SU-DHL-6 (cell line): ENCODE data around the gene OR6K3.

Source experiments
- H2AFZ ChIP-seq: fragments of 200-600 bp; sonication (generic); 2 replicates; pipeline ENCODE4 v1.6.1; 2014; ENCODE audit warnings: low read depth, mild to moderate bottlenecking, moderate library complexity, mixed read lengths, antibody characterized with exemption, low read length; ENCODE audit not compliant: severe bottlenecking
- H3F3A ChIP-seq: fragments of 200-600 bp; shearing (Covaris generic); 2 replicates; pipeline ENCODE4 v1.6.0; 2016; ENCODE audit warnings: antibody characterized with exemption, mild to moderate bottlenecking; ENCODE audit not compliant: insufficient read depth
- H3K27ac ChIP-seq: fragments of 200-600 bp; sonication (generic); 2 replicates; pipeline ENCODE4 v1.5.1; 2016; ENCODE audit warnings: low read depth, mild to moderate bottlenecking, low read length, moderate library complexity, mixed read lengths
- H3K27me3 ChIP-seq: fragments of 200-600 bp; sonication (generic), shearing (Covaris generic); 2 replicates; pipeline ENCODE4 v1.6.0; 2014; ENCODE audit warnings: mild to moderate bottlenecking, low read length
- H3K36me3 ChIP-seq: fragments of 200-600 bp; sonication (generic); 2 replicates; pipeline ENCODE4 v1.6.1; 2014; ENCODE audit warnings: mild to moderate bottlenecking, low read length, mixed read lengths
- H3K4me2 ChIP-seq: fragments of 300-600, 200-600 bp; shearing (Covaris generic), sonication (generic); 2 replicates; pipeline ENCODE4 v1.6.0; 2014; ENCODE audit warnings: low read length, low read depth, mild to moderate bottlenecking; ENCODE audit not compliant: poor library complexity, severe bottlenecking
- H3K4me3 ChIP-seq: fragments of 200-600 bp; sonication (generic); 2 replicates; pipeline ENCODE4 v1.5.1; 2014; ENCODE audit warnings: antibody characterized with exemption, low read length, mild to moderate bottlenecking, mixed read lengths; ENCODE audit not compliant: insufficient read depth, poor library complexity, severe bottlenecking
- H3K79me2 ChIP-seq: fragments of 200-600 bp; sonication (generic); 2 replicates; pipeline ENCODE4 v1.6.1; 2014; ENCODE audit warnings: mild to moderate bottlenecking, low read length, moderate library complexity; ENCODE audit not compliant: insufficient read depth
- H3K9ac ChIP-seq: fragments of 200-600 bp; sonication (generic); 2 replicates; pipeline ENCODE4 v1.7.0; 2014; ENCODE audit warnings: mild to moderate bottlenecking, low read length
- H3K9me2 ChIP-seq: fragments of 200-600 bp; sonication (generic); replicated peaks from 2 replicates; pipeline ENCODE4 v1.6.1; 2014; ENCODE audit warnings: low read length; ENCODE audit not compliant: insufficient read depth
- H3K9me3 ChIP-seq: fragments of 200-600 bp; sonication (generic); 2 replicates; pipeline ENCODE4 v1.6.1; 2014; ENCODE audit warnings: low read length, mixed read lengths; ENCODE audit not compliant: insufficient read depth
- H4K20me1 ChIP-seq: fragments of 200-600 bp; sonication (generic); 2 replicates; pipeline ENCODE4 v1.6.1; 2014; ENCODE audit warnings: low read depth, mild to moderate bottlenecking, antibody characterized with exemption, low read length, moderate library complexity, mixed read lengths
- EZH2phosphoT487 ChIP-seq: fragments of 200-600 bp; sonication (generic), shearing (Covaris generic); conservative IDR thresholded peaks from 2 replicates; pipeline ENCODE4 v1.6.1; 2018; ENCODE audit warnings: mild to moderate bottlenecking, antibody characterized with exemption, low read length, moderate library complexity, mixed read lengths
- TF ChIP-seq, protein P1 (sequence below): fragments of 200-600 bp; sonication (generic); IDR thresholded peaks from one replicate; pipeline ENCODE4 v1.5.1; 2017; ENCODE audit warnings: antibody characterized with exemption, mild to moderate bottlenecking, low read length, moderate library complexity; ENCODE audit not compliant: insufficient read depth, poor library complexity, severe bottlenecking

OR6K3 gene

GRCh38 chr1:158719664-158720063, 856 bp downstream of the OR6K3 start:
- Histone ChIP-seq H3K27ac (no peak overlapping the region), H2AFZ (no peak overlapping the region), H3K9me3 (no peaks in the 10 kb centered on the region), H3K9ac (no peak overlapping the region), H4K20me1 (no peaks in the 10 kb centered on the region), H3K4me3 (no peak overlapping the region), H3K4me2 (no peak overlapping the region), H3K9me2 (no peaks in the 10 kb centered on the region), H3K79me2 (no peaks in the 10 kb centered on the region), H3K27me3 (no peaks in the 10 kb centered on the region), H3F3A (no peaks in the 10 kb centered on the region), H3K36me3 (no peaks in the 10 kb centered on the region)
- TF ChIP-seq, protein P1, sequence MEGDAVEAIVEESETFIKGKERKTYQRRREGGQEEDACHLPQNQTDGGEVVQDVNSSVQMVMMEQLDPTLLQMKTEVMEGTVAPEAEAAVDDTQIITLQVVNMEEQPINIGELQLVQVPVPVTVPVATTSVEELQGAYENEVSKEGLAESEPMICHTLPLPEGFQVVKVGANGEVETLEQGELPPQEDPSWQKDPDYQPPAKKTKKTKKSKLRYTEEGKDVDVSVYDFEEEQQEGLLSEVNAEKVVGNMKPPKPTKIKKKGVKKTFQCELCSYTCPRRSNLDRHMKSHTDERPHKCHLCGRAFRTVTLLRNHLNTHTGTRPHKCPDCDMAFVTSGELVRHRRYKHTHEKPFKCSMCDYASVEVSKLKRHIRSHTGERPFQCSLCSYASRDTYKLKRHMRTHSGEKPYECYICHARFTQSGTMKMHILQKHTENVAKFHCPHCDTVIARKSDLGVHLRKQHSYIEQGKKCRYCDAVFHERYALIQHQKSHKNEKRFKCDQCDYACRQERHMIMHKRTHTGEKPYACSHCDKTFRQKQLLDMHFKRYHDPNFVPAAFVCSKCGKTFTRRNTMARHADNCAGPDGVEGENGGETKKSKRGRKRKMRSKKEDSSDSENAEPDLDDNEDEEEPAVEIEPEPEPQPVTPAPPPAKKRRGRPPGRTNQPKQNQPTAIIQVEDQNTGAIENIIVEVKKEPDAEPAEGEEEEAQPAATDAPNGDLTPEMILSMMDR = no peak
- no peak for TF ChIP-seq EZH2phosphoT487

- no peaks in the 10 kb centered on the region for H3K36me3 ChIP-seq
- H3K27ac ChIP-seq = no peak overlapping the region
- no peak overlapping the region for H3K9ac ChIP-seq
- H4K20me1 ChIP-seq = no peaks in the 10 kb centered on the region
- H3K9me2 ChIP-seq = no peaks in the 10 kb centered on the region
- H3K4me2 ChIP-seq = no peak overlapping the region
- H3F3A ChIP-seq = no peaks in the 10 kb centered on the region
- no peaks in the 10 kb centered on the region for H3K79me2 ChIP-seq
- H3K4me3 ChIP-seq = no peak overlapping the region
- H2AFZ ChIP-seq = no peak overlapping the region
- no peak for TF ChIP-seq EZH2phosphoT487
- TF ChIP-seq, protein P1 = no peak
- H3K27me3 ChIP-seq = no peaks in the 10 kb centered on the region
- H3K9me3 ChIP-seq = no peaks in the 10 kb centered on the region
Measured at GRCh38 chr1:158717344-158717743, 3.2 kb downstream of the OR6K3 start.

GRCh38 chr1:158716335-158716734, 4.2 kb downstream of the OR6K3 start:
- Histone ChIP-seq H3K9me2 (no peaks in the 10 kb centered on the region), H3K27ac (no peak overlapping the region), H3K36me3 (no peaks in the 10 kb centered on the region), H3K4me3 (no peak overlapping the region), H2AFZ (no peak overlapping the region), H4K20me1 (no peaks in the 10 kb centered on the region), H3K9ac (no peak overlapping the region), H3K27me3 (no peaks in the 10 kb centered on the region), H3K9me3 (no peaks in the 10 kb centered on the region), H3K79me2 (no peaks in the 10 kb centered on the region), H3F3A (no peaks in the 10 kb centered on the region), H3K4me2 (no peak overlapping the region)
- TF ChIP-seq, protein P1 = no peak
- no peak for TF ChIP-seq EZH2phosphoT487

- Histone ChIP-seq H2AFZ (no peak overlapping the region), H3F3A (no peaks in the 10 kb centered on the region), H3K36me3 (no peaks in the 10 kb centered on the region), H3K9me2 (no peaks in the 10 kb centered on the region), H3K4me2 (no peak overlapping the region), H3K27me3 (no peaks in the 10 kb centered on the region), H3K27ac (no peak overlapping the region), H3K79me2 (no peaks in the 10 kb centered on the region), H3K9me3 (no peaks in the 10 kb centered on the region), H3K4me3 (no peak overlapping the region), H3K9ac (no peak overlapping the region), H4K20me1 (no peaks in the 10 kb centered on the region)
- no peak for TF ChIP-seq EZH2phosphoT487
- TF ChIP-seq, protein P1 = no peak
Measured at GRCh38 chr1:158714754-158715153, 5.8 kb downstream of the OR6K3 start.
